GM18867 (cell line): Measurements from ENCODE around the gene BICC1.
A peak's percentile ranks its signal among the peaks of the same experiment; 100 is the strongest.

Source experiments
- ATAC-seq: cut with Tn5 transposase; IDR thresholded peaks from one replicate; pipeline ENCODE4 v1.9.1; 2021; ENCODE audit warnings: mild to moderate bottlenecking, moderate library complexity; ENCODE audit not compliant: unreplicated experiment

The BICC1 gene

DNA sequence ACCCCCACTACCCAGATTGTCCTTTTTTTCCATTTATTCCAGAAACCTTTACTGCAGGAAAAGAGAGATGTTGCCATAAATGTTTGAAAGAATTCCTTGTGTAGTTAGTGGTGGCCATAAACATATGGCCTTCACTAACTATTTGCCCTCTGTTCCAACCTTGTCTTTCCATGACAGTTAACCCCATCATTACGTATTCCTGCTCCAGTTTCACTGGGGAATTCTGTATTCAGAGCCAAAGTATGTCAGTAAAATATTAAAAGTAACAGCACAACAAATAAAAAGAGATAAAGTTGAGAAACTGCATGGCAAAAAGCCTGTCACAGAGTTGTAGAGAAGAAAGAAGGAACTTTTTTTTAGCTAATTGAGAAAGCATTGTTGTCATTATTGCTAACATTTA, 261.3 kb downstream of the BICC1 start:
- ATAC-seq, result no peak

DNA sequence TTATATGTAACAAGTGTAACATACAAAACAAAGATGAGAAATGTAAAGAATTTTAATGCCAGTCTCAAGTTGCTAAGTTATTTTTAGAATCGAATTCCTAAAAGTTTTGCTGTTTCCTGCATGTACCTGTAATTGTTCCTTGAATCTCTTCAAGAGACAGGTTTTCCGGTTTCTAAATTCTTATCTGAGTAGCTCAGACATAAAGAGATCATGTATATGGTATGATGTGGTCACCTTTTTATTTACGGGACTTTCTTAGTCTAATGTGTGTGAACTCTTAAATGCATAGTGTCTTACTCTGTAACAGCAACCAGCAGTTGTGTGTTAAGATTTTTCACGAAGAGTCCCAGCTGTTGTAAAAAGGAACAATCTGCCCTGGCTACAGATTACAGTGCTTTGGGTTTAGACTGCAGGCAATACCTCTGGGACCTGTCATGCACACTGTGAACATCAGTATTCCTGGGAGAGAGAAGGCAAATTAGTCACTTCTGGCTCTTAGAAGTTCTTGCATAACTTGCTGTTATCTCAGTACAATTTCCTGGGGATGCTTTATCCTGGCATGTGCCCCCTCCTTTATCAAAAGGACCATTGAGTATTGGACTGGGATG, 263.4 kb downstream of the BICC1 start:
- no peak for ATAC-seq

DNA sequence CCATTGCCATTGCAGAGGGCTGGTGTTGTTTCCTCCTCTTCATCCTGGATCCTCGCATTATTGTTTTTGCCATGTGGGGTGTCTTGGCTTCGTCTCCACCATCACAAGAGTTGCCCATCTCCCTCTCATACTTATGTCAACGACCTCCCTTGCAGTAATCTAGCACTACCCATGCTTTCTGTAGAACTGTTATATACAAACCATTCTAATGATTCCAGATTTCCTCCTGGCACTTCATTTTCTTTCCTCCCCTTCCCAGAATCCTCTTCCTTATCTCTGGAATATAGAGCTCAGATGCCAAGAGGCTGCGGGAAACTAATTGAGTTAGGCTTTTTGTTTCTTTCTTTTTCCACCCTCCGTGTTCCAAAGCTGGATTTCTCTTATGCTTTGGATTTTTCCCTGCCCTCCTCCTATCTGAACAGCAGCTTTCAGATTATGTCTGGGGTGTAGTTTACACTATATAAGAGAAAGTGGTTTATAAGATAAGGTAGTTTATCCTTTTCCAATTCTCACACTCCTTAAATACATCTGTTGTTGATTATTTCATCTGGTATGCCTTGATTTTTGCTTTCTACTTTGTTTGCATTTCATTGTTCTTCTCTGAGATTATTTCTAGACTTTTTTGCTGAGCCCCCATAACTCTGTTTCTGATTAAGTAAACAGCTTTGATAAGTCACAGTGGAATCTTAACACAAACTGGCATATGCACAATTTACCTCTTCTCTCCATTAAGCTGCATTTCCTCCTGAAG, 264.1 kb downstream of the BICC1 start:
- no peak for ATAC-seq

DNA sequence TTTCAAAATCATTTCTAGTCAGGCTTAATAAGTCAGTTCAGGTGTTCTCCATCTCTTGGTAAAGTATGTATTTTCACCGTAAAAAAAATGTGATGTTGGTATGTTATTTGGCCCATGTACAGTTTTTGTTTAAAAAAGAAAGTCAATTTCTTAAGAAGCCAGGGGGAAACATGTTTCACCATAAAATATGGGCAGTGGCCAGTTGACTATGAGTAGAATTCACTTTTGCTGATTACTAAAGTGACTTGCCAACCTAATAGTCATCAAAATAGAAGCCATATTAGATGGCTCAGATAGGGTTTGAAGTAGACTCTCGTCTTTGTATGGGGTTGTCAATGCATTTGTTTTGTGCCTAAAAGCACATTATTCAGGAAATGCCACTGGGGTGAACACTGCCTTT, 266.3 kb downstream of the BICC1 start:
- no peak for ATAC-seq

DNA sequence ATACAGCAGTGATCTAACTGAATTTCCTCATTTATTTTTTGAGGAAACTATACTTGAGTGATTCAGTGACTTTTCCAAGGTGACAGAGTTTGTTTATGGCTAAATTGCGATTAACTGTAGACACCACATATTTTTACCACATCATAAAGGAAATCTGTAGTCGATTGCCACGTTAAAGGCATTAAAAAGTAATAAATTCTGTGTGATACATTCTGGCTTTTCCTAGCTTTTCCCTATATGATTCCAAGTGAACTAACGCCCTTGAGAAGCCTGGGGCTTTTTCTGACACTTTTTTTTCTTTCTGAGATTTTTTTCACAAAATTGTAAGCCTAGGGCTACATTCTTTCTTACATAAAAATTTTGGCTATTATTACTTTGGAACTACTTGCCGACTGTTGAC, 266.9 kb downstream of the BICC1 start:
- ATAC-seq, result no peak

DNA sequence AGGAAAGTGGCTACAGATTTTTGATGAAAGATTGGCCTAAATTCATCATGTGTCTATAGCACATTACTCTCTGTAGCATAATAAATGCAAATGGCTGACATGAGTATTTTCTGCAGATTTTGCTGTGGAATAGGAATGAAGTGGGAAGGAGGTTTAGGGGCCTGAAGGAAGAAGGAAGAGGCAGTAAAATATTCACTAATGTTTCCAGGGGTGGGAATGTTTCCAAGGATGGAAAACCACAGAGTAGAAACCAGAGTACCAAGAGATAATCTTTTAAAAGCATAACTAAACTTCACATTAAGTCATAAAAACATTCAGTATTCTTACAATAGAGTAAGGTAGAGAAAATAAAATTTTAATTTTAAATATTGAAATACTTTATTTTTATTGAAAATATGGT, 267.8 kb downstream of the BICC1 start:
- no peak for ATAC-seq

DNA sequence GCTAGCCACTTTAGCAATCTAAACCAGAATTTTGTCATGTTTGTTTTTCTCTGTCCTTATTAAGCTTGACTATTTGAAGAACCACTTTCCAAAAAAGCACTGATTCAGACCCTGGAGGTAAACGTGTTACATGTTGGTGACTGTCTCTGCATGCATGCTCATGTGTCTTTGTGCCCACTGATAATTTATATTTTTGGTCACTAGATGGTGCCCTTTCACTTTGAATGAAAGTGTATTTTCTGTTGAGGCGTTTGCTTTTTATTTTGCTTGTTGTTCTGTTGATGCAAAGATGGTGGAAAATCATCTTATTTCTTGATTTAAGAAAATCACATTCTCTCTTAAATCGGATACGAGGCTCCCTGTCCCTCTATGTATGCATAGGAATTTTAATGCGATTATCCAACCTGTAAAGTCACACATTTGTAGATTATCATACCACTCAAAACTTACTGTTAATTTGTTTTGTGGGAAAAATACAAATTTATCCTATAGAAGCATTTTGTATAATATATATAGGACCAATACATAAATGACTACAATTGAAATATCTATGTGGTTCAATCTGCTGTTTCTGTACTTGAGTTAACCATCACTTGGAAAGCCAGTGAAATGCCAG, 269.3 kb downstream of the BICC1 start:
- ATAC-seq, result peak; percentile 66

DNA sequence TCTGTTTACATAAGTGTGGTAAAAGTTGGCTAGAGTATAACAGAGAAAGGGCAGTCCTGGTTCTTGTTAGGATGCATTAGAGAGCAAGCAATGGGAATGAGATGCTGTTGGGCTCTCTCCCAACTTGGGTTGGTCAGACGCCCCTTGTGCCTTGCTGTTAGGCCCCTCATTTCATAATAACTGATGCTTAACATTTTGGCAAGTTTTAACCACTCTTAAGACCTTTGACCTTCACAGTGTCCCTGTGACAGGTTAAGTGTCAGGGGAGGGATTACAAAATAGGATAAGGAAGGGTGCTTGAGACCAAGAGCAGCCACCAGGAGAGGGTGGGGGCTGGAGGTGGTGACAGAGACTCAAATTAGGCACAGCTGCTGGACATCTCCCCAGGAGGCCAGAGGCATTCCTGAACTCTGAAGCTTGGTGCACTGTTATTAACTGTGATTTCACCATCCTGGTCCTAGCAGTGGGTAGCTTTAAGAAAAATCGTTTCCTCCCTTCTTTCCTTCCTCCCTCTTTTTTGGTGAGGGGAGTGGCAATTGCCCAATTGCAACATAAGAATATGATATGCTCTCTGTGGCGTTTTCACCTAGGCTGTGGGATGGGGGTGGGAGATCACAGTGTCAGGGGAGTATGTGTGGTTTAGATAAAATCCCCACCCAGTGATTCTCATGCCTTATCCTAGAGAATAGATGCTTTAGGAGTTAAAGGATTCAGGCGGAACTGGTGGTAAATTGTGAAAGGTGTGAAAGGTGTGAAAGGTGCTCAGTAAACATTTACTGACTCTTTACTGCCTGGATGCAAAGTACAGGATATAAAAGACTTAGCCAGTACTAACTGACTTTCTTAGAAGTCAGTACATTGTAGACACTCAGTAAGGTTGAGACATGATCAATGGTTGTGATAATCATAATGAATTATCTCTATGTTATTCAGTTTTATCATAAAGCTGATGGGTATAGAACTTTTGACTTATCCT, 270.5 kb downstream of the BICC1 start:
- no peak for ATAC-seq

DNA sequence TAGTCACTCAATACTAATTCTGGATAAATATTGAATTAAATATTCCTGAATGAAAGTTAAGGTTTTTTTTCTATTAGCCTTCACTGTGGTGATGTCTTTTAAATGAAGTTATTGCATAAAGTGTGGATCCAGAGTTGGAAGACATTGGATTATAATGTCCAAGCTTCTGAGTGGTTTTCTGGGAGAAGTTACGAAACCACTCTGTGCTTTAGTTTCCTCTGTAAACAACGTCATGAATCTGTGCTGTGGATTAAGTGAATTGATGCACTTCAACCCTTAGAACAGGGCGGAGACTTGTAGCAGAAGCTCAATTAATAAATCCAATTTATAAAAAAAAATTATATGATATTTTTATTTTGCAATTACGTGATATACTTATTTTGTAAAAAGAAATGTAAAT, 271.7 kb downstream of the BICC1 start:
- no peak for ATAC-seq

DNA sequence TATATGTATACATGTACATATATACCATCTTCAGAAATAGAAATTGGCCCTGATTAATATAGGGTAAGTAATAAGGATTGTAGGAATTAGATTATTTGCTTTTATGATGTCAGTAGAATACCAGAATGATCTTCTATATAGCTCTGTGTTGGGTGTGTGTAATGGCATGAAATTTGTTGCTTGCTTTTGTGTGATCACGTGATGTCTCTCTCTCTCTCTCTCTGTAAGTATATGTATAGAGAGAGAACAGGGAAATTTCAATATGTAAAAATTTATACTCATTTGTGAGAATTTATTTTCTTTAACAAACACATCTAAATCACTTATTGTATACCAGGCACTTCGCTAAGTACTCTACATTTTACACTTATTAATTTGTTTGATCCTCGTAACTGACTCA, 272.7 kb downstream of the BICC1 start:
- ATAC-seq, result no peak

DNA sequence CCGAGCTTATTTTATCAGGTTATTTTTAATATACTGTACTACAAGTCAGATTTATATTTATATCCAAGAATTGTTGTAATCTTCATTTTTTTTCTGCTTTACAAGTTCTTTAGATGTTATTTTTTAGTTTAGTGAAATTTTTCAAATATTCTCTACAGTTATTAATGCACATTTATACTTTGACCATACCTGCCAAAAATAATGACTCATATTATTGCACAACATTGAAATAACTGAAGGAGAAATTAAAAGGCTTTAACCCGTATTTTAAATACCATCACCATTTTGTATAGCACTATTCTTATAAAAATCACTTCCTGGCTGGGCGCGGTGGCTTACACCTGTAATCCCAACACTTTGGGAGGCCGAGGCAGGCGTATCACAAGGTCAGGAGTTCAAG, 278.5 kb downstream of the BICC1 start:
- ATAC-seq, result no peak

DNA sequence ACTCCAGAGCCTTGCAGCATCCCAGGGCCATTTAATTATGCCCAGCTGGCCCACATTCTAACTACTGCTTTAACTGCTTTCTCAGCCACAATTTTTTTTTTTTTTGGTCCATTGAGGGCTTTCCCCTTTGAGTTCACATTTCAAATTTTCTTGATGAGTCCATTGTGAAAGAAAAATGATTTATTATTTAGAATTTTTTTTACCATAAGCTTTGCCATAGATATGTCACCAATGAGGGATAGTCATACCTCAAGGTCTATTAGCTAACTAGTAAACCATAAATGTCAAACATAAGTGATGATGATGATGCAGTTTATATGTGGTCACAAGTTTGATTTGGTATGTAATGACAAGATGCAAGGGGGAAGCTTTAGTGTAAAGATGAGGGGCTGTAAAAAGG, 282.9 kb downstream of the BICC1 start:
- no peak for ATAC-seq

DNA sequence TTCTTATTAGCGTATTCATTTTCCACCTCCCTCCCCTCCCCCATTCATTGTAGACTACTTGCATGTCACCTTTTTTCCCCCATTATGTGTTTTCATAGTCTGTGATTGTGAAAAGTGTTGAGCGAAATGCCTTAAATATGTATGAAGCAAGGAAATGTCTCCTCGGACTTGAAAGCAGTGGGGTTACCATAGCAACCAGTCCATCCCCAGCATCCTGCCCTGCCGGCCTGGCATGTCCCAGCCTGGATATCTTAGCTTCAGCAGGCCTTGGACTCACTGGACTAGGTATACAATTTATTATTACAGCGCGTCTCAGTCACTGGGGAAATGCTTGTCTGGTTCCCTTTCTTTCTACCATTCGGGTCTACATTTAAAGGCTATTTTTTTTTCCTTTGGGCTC, 283.6 kb downstream of the BICC1 start:
- no peak for ATAC-seq

DNA sequence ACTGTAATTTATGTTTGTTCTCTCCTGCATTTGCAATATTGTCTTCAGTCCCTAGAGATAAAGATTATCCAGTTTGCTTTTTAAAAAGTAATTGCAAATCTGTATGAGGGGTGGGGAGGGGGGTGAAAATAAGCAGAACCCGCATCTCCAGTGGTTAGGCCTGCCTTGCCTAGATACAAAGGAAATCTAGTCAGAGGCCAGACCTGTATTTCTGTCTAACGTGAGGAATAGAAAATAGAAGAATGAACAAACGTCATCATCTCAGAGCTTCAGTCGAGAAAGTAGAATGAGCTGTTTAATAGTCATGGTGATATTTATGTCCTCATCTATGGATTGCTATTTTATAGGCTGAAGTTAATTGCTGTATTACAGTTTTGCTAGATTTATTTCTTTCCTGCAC, 284.2 kb downstream of the BICC1 start:
- no peak for ATAC-seq

DNA sequence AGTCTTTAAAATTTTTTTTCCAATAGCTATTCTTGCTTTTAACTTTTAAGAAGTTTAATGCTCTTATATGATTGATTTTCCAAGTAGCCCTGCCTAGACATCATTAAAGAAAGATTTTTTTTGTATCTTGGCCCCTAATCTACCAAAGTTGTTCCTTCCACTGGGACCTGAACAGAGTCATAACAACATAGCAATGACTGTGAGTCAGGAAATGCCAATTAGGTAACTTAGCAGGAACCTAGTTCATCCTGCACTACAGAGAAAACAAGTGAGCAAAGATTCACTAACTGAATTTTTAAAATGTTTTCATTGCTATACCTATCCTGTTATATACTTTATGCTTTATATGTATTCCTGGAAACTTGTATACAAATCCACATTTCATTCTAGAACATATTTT, 284.7 kb downstream of the BICC1 start:
- no peak for ATAC-seq

DNA sequence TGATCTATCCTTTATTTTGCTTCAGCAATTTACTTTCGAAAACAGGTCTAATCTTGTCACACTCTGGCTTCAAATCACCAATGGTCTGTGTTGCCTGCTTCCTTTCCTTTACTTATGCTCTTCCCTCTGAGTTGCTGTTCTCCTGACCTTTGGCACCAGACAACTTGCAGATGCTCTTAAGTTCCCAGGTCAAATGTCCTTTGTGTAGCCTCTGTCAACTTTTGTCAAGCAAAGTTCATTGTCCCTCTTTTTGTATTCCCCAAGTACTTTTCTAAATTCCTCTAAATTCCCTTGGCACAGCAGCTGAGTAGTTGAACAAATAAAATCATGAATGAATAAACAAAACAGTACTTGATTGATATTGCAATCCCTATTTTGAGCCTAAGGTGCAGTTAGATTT, 289.4 kb downstream of the BICC1 start:
- no peak for ATAC-seq

DNA sequence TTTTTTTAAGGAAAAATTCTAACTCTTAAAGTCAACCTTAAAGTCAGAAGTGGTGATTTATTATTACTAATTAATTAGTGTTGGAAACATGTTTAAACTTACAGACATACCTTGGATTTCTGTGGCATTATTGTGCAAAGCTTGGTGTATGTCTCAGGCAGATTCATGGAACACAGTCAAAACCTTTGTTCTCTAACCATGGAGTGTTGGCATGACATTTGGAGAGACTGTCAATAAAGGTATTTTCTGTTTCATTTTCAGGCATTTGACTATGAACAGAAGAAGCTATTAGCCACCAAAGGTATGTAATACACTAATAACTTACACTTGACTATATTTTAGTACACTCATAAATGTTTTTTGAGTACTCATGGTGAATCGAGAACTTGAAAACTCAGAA, 293.7 kb downstream of the BICC1 start:
- ATAC-seq, result peak; percentile 41

DNA sequence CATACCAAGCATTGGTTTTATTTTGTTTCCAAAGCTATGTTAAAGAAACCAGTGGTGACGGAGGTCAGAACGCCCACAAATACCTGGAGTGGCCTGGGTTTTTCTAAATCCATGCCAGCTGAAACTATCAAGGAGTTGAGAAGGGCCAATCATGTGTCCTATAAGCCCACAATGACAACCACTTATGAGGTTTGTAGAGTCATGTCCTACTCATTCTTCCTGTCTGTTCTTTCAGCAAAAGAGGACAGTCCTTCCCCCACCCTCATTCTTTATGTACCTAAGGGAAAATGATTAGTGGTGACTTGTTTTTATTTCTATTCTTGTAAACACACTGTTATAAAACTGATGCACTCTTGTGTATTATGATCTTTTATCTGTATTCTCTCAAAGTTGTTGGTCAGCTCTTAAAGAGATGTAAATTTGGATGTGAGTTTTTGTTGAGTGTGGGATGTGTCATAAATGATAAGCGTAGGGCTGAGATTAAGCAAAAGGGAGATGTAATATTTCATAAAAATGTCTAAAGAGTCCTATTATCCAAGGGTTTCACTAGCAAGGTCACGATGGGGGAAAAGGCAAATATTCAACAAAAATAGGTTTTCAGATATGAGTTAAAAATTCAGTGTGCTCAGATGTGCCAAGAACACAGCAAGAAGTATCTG, 294.4 kb downstream of the BICC1 start:
- no peak for ATAC-seq

DNA sequence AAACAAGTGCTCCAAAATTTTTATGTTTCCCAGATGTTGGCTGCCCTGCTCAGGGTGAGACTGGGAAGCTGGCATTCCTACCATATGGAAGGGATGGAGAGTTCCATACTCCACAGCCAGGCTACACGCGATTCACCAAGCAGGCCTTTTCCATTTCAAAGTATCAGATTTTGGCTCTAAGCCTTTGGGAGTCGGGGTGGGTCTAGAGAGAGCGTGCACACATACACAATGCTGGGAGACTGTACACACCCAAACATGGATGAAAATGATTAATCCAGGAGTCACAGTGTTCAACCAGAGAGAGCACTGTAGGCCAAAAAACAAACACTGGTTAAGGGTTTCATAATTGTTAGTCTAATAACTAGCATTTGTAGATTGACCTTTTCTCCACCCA, 295.0 kb downstream of the BICC1 start:
- ATAC-seq, result no peak

DNA sequence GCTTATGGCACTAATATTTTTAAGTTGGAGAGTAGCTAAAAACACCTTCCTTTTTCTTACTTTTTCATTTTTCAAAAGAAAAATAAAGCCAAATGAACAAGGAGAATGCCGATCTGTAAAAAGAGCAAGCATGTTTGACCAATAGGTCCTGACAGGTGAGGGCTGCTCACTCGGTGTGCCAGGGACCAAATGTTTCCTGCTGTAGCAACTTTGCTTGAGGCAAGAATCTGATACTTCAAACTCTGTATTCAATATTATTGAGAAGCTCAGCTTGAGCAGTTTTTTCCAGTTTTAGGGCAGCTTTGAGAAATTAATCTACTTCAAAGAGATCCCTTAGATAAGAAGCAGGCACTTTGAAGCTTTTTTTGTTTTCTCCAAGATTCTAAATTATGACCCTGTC, 298.1 kb downstream of the BICC1 start:
- ATAC-seq, result no peak

DNA sequence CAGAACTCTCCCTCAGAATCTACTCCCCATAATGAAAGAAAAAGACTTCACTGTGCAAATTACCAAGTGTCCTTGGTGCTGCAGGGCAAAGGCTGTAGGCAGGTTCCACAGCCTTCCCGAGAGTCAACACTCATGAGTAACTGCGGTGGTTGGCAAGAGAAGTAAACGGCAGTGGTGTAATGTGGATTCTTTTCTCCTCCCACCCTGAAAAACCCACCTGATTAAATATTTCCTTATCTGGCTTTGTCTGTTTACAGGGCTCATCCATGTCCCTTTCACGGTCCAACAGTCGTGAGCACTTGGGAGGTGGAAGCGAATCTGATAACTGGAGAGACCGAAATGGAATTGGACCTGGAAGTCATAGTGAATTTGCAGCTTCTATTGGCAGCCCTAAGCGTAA, 300.9 kb downstream of the BICC1 start:
- no peak for ATAC-seq
